HG02852 (cell line): ENCODE measurements around the gene CDC7.
"Not testable (repeated sequence)": the region's sequence is repeated elsewhere in the genome, so short reads cannot be mapped to it uniquely, and the experiment has no call there.

Experiments used
- ATAC-seq: cut with Tn5 transposase; IDR thresholded peaks from one replicate; pipeline ENCODE4 v1.9.1; 2021; ENCODE audit warnings: mild to moderate bottlenecking, moderate library complexity; ENCODE audit not compliant: unreplicated experiment

Gene CDC7

DNA sequence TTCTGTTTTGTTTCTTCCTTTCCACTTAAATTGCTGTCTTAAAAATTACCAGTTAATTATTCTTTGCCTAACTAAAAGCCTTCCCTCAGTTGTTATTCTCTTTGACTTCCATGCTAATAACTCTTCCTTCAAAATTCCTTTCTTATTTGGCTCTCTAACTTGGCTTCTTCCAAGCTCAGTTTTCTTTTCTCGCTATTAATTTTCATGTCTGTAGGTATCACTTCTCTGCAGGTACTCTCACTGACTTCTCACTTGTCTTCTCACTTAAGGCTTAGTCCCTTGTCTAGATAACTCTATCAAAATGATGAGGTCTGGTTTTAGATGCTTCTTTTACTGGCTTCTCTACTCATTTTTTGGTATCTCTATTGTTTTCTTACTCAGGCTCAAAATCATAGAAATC is 10.1 kb downstream of the CDC7 start:
- no peak for ATAC-seq

DNA sequence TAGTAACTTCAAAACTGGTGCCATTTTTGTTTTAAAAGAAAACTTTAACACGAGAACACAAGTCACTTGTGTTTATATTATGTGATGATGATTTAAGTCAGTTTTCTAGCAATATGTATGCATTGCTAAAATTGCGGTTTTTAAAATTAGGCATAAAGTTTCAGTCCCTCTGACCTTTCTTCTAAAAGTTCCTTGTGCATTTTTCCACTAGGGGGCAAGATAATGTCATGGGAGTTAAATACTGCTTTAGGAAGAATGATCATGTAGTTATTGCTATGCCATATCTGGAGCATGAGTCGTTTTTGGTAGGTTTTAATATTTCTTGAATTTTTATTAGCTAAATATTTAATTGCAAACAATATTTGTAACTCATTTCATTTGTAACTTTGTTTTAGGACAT is 10.7 kb downstream of the CDC7 start:
- ATAC-seq, result no peak

DNA sequence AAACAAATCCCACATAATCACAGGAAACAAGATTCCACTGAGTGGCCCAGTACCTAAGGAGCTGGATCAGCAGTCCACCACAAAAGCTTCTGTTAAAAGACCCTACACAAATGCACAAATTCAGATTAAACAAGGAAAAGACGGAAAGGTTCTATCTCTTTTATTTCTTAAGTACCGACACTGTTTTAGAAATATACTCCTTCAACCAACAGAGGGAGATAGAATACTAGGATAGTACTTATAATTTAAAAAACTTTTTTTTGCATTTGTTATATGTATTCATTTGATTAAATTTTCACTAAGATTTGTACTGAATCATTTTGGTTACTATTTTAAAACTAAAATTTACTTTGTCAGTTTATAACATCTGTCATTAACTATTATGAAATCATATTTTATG is 12.5 kb downstream of the CDC7 start:
- no peak for ATAC-seq

DNA sequence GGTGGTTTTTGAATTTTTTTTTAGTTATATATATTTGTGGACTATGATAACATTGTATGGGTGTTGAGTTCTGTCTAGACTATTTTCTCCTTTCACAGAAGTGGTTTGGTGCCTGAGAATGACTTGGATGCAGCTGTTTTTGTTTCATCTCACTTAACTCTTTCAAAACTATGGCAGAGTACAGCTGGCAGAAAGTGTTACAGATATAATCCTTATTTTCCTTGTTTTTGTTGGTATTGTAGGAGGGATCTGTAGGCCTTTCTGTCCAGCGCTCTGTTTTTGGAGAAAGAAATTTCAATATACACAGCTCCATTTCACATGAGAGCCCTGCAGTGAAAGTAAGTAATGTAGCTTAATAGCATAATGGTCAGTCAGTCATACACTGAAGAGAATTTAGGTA is 13.1 kb downstream of the CDC7 start:
- ATAC-seq, result no peak

DNA sequence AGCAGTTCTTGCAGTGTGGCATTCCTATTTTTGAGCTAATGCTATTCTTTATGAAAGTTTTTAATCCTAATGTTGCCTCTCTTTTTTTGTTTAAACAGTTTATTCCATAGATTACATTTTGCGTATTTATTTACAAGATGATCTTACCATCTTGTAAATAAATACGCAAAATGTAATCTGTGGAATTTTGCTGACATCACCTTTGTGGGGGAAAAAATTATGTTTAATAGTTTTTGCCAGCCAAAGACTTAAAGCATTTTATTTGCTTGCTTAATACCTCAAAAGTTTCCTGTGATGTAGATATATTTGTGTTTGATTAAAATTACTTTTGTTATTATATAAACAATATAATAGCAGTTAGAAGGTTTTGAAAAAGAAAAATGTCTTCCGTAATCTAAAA is 15.3 kb downstream of the CDC7 start:
- ATAC-seq, result no peak

DNA sequence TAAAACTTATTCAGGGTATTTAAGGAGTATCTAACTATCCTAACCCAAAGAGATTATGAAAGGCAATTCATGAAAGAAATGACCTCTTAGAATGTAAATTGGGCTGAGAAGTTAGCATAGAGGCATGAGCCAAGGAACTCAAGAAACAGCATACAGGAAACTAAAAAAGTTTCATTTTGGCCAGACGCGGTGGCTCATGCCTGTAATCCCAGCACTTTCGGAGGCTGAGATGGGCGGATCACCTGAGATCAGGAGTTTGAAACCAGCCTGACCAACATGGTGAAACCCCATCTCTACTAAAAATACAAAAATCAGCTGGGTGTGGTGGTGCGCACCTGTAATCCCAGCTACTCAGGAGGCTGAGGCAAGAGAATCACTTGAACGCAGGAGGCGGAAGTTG is 16.0 kb downstream of the CDC7 start:
- not testable (repeated sequence) for ATAC-seq

DNA sequence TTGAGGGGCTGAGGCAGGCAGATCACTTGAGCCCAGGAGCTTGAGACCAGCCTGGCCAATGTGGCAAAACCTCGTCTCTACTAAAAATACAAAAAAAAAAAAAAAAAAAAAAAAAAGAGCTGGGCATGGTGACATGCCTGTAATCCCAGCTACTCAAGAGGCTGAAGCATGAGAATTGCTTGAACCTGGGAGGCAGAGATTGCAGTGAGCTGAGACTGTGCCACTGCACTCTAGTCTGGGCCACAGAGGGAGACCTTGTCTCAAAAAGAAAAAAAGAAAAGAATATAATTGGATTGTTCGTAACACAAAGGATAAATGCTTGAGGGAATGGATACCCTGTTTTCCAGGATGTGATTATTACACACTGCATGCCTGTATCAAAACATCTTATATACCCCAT is 18.5 kb downstream of the CDC7 start:
- not testable (repeated sequence) for ATAC-seq

DNA sequence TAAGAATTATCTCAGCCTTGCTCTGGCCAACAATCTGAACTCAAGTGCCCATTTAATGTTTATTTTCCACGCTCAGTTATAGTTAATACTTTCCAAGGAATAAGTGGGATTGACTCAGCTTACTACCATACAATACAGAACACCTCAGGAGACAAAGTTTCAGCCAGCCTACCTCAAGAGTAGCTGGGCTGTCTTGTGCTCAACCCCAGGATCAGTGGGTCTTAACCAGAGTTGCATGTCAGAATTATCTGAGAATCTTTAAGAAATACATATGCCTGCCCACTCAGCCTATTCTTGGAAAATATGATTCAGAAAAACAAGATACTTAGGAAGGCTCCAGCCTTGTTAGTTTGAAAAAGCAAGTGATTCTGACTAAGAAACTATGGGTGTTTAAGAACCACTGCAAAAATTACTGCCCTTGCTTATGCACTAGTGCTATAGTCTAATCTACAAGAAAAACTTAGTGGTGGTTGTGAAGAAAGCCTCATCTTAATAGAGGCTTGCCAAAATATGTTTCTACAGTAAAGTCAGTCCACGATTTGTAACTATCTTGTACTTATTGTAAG is 20.4 kb downstream of the CDC7 start:
- no peak for ATAC-seq

DNA sequence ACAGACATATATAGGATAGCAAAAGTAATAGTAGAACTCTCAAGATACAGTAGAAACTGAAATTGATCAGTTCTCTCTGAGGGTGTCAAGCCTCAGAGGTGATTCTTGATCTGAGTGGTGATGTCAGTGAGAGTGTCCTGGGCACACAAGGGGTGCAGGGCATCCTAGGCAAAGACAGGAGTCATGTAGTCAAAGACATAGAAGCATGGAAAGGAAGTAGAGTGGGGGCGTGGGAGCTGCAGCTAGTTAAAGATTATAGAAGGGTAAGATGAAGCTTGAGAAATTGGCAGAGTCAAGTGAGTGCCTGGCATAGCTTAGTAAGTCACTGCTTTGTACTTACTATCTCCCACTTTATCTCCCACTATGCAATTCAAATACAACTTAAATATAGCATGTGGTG is 22.8 kb downstream of the CDC7 start:
- ATAC-seq, result peak; percentile 96

DNA sequence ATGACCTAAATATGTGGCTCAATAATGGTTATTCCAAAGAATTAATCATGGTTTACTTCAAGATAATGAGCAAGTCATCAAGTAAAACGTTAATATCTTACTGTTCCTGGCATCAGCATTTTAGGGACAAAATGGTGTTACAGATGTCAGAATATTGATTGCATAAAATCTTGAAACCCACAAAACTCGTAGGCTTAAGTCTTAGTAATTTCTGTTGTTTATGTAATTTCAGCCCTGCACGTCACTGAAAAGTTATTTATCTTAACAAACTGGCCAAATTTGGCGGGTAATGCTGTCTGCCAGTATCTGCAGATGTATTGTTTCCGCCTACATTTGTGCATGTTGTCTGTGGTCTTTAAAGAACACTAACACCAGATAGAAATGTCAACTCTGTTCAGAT is 25.8 kb downstream of the CDC7 start:
- no peak for ATAC-seq

DNA sequence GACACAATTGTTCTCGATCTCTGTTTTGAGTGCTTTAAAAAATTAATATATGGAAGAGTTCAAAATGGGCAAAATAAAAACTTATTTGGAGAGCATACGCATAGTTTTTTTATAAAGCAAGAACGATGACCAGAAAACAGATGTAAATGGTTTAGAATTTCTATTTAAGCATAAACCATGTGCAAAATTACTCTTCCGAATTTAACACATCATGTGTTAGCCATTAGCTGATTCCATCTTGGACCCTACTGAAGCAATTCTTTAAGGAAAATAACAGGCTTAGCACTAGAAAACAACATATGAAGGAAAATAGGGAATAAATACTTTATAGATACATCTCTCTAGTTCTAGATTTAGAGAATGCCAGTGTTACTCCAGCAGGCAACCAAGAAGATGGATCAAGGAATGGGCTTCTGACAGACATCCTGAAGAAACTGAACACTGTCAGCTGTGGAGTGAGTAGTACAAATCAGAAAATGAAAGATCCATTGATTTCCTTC is 26.7 kb downstream of the CDC7 start:
- no peak for ATAC-seq

DNA sequence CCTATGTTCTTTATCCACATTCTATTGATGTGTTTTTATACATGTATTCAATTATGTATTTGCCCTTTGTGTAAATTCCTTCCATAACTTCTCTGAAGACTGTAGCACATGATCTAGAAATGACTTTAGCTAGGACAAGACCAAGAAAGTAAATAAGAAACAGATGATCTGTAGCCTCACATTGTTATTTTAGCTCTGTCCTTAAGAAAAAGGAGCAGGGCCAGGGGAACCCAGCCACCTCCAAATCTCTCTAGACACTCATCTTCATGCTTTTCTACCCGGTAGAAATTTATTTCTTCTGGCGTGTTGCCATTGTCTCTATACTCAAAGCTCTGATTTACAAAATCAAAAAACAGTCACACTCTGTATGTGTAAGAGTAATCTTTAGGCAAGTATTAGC is 27.1 kb downstream of the CDC7 start:
- ATAC-seq, result no peak

DNA sequence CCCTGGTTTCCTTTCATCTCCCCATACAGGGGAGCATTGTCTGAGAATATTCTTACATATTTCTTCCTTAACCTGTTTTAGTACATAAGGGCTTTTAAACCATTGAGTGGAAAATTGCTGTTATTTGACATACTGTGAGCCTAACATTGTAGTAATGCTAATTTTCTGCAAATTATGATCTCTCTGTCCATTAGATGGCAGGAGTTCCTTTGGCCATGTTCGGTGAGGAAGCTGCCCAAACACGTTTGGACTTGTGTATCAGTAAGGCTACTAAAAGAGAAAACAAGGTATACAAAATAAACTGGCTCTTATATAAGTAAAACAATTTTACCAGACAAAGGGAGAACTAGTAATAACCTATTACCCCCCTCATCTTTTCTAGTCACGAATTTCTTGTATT is 29.2 kb downstream of the CDC7 start:
- ATAC-seq, result no peak

DNA sequence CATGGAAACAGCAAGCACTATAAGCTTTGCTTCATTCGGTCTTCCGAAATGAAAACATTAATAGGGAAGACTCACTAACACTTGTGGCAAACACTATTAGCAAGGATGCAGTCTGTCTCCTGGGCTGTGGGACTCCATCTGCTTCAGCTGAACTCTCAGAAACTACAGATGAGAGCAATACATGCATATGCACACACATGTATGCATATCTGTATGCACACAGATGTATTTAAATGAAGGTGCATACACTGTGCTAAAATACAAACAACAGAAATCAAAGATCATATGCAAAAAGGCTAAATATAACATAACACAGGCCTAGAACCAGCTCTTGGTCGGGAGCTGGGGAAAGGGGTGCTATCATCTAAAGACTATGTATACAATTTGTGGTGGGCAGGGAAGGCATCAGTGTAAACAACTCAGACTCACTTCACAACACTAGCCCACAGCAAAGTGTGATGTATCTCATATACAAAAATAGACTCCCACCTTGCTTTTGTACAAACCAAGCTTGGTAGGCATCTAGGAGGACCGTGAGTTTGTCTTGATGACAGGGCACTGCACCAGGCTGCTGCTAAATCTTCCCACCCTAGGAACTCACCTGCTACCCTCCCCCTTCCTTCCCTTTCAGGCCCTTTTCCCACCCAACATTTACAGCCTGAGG is 32.8 kb downstream of the CDC7 start:
- ATAC-seq, result no peak

DNA sequence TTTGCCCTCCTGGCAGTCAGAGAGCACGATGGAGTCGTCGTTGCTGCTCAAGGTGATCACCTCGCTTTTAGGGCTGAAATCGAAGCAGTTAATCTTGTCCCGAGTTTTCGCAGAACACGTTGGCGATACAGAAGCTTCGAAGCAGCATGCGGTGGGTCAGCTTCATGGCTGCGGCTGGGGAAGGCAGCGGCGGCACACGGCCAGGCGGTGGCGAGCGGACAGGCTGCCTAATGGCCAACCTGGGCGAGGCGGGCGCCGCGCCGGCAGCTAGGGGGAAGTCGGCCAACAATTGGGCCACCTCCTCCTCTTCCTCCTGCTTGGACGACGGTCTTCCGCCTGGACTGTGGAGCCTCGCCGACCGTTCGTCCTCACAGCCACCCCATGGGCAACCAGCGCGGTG is 34.8 kb downstream of the CDC7 start:
- no peak for ATAC-seq

DNA sequence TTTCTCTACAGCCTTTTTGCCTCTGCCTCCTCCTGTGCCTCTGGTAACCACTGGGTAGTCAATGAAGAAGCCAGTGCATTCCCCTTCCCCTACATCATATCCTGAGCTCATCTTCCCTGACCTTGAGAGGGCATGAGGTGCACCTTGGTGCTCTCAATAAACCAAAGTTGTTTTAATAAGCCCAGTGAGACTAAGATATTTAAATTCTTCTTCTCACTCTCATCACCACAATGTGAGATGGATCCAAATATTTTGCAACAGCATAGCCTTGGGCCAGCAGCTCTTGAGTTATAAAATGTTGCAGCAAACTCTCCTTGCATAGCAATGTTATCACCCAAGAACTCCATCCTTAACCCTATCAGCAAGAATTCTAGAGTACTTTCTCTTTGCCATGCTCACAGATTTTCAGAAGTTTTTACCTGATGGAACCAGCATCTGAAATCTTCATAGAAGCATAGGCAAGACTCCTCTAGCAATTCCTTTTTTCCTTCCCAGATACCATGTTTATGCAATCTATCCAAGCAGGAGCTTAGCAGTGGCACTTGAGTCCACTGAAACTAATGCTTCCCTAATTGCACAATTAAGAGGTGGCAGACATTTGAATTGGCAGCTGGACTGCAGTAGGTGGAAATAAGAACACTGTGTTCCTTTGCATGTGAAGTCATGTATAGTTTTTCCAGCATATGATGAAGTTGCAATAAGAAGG is 36.8 kb downstream of the CDC7 start:
- ATAC-seq, result no peak

DNA sequence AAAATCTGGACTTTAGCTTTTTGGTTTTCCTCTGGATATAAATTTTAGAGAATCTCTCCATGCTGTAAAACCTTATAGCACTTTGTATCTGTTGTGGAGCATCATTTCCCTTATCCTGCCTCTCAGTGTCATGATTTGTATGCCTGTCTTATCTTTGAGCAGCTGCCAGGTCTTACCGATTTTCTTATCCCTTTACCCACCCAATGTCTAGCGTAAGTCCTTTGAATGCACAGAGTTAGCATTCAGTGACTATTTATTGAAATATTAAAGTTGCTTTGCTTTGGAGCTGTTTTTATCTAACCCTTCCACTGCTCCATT is 37.3 kb downstream of the CDC7 start:
- no peak for ATAC-seq

DNA sequence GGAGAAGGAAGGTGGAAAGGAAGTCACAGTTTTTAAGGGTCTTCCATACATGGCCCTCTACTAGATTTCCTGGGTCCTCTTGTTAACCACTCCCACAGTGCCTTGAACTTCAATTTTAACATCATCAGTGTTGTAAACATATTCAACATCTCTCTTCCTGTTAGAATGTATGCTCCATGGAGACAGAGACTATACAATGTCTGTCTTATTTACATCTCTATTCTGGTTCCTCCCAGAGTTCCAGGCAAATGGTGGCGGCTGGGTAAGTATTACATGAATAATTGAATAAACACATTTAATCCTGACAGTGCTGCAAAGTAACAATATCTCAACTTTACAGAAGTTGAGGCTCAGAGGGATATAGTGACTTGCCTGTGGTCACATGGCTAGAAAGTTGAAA is 40.3 kb downstream of the CDC7 start:
- ATAC-seq, result no peak

DNA sequence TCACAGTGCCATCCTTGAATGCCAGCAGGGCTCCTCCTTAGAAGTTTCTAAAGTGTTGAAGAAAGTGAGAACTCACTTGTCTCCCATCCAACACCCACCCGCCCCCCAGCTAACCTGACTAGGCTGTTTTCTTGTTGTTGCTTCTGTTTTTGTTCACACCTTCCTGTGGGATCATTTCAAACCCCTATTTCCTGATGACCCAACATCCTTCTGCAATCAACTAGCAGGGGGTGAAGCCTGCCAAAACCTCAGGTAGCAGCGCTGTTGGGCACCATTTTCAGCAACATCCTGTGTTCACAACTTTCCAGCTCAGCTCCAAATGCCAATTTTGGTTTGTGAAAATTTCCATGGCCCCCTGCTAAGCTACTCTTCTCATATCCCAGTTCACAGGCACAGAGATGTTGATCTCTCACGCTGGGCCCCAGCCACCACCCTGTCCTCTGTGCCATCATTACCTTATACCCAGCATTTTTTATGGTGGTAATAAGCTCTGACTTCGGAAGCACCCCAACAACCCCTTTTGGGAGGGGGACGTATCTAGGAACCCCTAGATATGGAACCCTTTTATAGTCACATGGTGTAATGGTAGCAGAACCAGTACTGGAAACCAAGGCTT is 41.4 kb downstream of the CDC7 start:
- no peak for ATAC-seq

DNA sequence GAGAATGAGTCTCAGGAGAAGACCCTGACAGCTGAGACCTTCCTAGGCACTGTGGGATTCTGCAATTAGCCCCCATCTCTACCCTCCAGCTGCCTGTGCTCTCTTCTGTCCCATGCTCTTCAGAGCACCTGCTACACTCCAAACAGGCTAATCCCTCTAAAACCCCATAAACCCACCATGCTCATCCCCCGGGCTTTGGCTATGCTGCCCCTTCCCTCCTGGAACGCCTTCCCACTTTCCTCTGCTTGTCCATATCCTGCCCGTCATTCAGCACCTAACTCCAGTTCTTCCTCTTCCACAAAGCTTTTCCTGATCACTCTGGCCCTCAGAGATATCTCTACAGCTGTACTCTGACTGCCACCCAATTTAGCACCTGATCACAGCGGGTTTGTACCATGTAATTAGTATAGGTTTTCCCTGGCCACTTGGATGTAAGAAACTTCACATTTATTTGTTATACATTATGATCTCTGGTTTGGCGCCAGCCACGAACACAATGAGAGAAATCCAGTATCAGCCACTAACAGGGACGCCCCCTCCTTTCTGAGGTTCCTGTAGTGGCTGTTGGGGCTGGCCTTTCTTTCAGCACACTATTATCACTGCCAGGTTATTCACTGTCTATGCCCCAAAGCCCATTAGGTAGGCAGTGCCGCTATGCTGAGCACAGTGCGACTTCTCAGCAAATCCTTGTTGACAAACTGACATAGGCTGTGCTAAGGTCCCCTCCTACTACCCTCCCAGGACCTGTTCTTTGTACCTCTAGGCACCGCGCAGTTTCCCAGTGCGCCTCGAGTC is 45.1 kb downstream of the CDC7 start:
- ATAC-seq, result no peak

DNA sequence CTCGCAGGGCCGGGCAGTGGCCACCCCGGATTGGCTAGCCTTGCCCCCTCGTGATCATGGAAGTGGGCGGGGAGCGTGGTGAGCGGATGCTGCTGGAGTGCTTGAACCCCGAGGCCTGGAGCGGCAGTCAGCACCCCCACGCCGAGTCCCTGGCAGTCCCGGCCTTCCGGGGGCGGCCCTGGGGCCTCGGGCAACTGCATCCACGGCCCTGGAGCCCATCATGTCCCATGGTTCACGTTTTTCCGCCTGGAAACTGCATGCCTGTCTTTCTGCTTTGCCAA is 45.6 kb downstream of the CDC7 start:
- no peak for ATAC-seq

DNA sequence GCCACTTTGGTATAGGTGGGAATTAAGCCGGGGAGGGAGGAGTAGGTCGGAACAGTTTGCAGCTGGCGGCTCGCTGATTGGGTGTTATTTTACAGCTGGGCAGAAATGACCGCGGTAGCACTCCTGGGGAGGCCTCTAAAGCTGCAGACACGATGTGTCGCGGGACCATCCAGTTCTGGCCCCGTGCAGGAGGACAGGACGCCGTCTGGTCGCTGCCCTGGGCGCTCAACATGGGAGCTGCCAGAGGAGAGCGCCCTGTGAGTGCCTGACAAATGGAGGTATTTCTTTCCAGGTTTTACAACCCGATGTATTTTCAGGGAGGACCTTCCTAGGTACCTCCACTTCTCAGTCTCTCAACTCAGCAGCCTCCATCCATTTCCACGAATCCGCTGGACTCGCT is 46.2 kb downstream of the CDC7 start:
- ATAC-seq, result no peak
